Measurements from ENCODE around the gene TNFRSF25. TPM values are rescaled to one million over a fixed set of nuclear protein-coding genes. Genes with fewer than 3 reads are reported as not detected.
A peak's percentile ranks its signal among the peaks of the same experiment; 100 is the strongest.

The TNFRSF25 gene
- total and polyA plus RNA-seq, 2 experiments from 2014 or later, result 3.1 to 5.6 TPM

GRCh38 chr1:6504887-6505286 lies 38.9 kb upstream of the TNFRSF25 start:
- Histone ChIP-seq H3K27ac (no peak overlapping the region), H3K4me3 (no peak overlapping the region), H3K36me3 (ENCODE audit: low read depth) (no peaks in the 10 kb centered on the region), H3K4me1 (ENCODE audit: insufficient read depth) (no peaks in the 10 kb centered on the region), H3F3A (ENCODE audit: insufficient read depth) (no peaks in the 10 kb centered on the region), H3K27me3 (replicated peaks; ENCODE audit: insufficient read depth) (no peaks in the 10 kb centered on the region), H2AFZ (no peak overlapping the region), H3K4me2 (ENCODE audit: unreplicated experiment) (no peak overlapping the region), H3K9me3 (ENCODE audit: low read depth) (no peaks in the 10 kb centered on the region), H3K79me2 (ENCODE audit: insufficient read depth) (no peaks in the 10 kb centered on the region), H3K9me2 (ENCODE audit: insufficient read depth) (no peaks in the 10 kb centered on the region), H4K20me1 (ENCODE audit: insufficient read depth) (no peaks in the 10 kb centered on the region), H3K9ac (no peak overlapping the region)
- in situ Hi-C loops (cut with MboI), result no loop called here
- TF ChIP-seq EZH2phosphoT487 (IDR thresholded peaks at IDR 0.05; ENCODE audit: insufficient read depth, low read depth), result no peak
- no peak for TF ChIP-seq EZH2 (IDR thresholded peaks at IDR 0.05; ENCODE audit: insufficient read depth, poor library complexity, severe bottlenecking)
- 84 to 89% methylated on average over 12 to 15 of the region's 15 CpGs for WGBS, 2 experiments (ENCODE audit: low coverage in 1 of 2, low lambda C conversion rate in 2 of 2, missing lambda C conversion rate in 2 of 2)
- DNase-seq, result no peak

- no peaks in the 10 kb centered on the region for H3F3A ChIP-seq (ENCODE audit: insufficient read depth)
- H3K79me2 ChIP-seq (ENCODE audit: insufficient read depth), result no peaks in the 10 kb centered on the region
- H3K9me2 ChIP-seq (ENCODE audit: insufficient read depth), result no peaks in the 10 kb centered on the region
- no peak for TF ChIP-seq EZH2 (IDR thresholded peaks at IDR 0.05; ENCODE audit: insufficient read depth, poor library complexity, severe bottlenecking)
- no peak for TF ChIP-seq EZH2phosphoT487 (IDR thresholded peaks at IDR 0.05; ENCODE audit: insufficient read depth, low read depth)
- WGBS, 2 experiments (ENCODE audit: low coverage in 1 of 2, low lambda C conversion rate in 2 of 2, missing lambda C conversion rate in 2 of 2), result 75 to 79% methylated on average over 12 to 20 of the region's 20 CpGs
- no peaks in the 10 kb centered on the region for H4K20me1 ChIP-seq (ENCODE audit: insufficient read depth)
- H3K27me3 ChIP-seq (replicated peaks; ENCODE audit: insufficient read depth), result no peaks in the 10 kb centered on the region
- H3K4me1 ChIP-seq (ENCODE audit: insufficient read depth), result no peaks in the 10 kb centered on the region
- H3K9ac ChIP-seq, result no peak overlapping the region
- no peaks in the 10 kb centered on the region for H3K9me3 ChIP-seq (ENCODE audit: low read depth)
- in situ Hi-C loops (cut with MboI), result no loop called here
- H3K36me3 ChIP-seq (ENCODE audit: low read depth), result no peaks in the 10 kb centered on the region
- H2AFZ ChIP-seq, result no peak overlapping the region
- no peak overlapping the region for H3K4me3 ChIP-seq
- H3K4me2 ChIP-seq (ENCODE audit: unreplicated experiment), result no peak overlapping the region
- DNase-seq, result no peak
- H3K27ac ChIP-seq, result no peak overlapping the region
Measured at GRCh38 chr1:6503884-6504602, 38.1 kb upstream of the TNFRSF25 start.

GRCh38 chr1:6502000-6502891 lies 36.3 kb upstream of the TNFRSF25 start:
- Histone ChIP-seq H3K9me2 (ENCODE audit: insufficient read depth) (no peaks in the 10 kb centered on the region), H4K20me1 (ENCODE audit: insufficient read depth) (no peaks in the 10 kb centered on the region), H3K4me2 (ENCODE audit: unreplicated experiment) (no peak overlapping the region), H3K9ac (no peak overlapping the region), H3K27ac (no peak overlapping the region), H3K79me2 (ENCODE audit: insufficient read depth) (no peaks in the 10 kb centered on the region), H3K27me3 (replicated peaks; ENCODE audit: insufficient read depth) (no peaks in the 10 kb centered on the region), H3K4me1 (ENCODE audit: insufficient read depth) (no peaks in the 10 kb centered on the region), H3K9me3 (ENCODE audit: low read depth) (no peaks in the 10 kb centered on the region), H3K4me3 (no peak overlapping the region), H3K36me3 (ENCODE audit: low read depth) (no peaks in the 10 kb centered on the region), H2AFZ (no peak overlapping the region), H3F3A (ENCODE audit: insufficient read depth) (no peaks in the 10 kb centered on the region)
- in situ Hi-C loops (cut with MboI), result no loop called here
- peak; percentile 32 for DNase-seq
- WGBS, 2 experiments (ENCODE audit: low coverage in 1 of 2, low lambda C conversion rate in 2 of 2, missing lambda C conversion rate in 2 of 2), result 68 to 70% methylated on average over 30 to 31 of the region's 31 CpGs
- TF ChIP-seq EZH2phosphoT487 (IDR thresholded peaks at IDR 0.05; ENCODE audit: insufficient read depth, low read depth) (no peak), EZH2 (IDR thresholded peaks at IDR 0.05; ENCODE audit: insufficient read depth, poor library complexity, severe bottlenecking) (no peak)

- no peak for DNase-seq
- Histone ChIP-seq H3K4me3 (no peak overlapping the region), H3K27ac (no peak overlapping the region), H3K36me3 (ENCODE audit: low read depth) (no peaks in the 10 kb centered on the region), H2AFZ (no peak overlapping the region), H3K79me2 (ENCODE audit: insufficient read depth) (no peaks in the 10 kb centered on the region), H3K4me2 (ENCODE audit: unreplicated experiment) (no peak overlapping the region), H3K9me3 (ENCODE audit: low read depth) (no peaks in the 10 kb centered on the region), H3K9ac (no peak overlapping the region), H3K27me3 (replicated peaks; ENCODE audit: insufficient read depth) (no peaks in the 10 kb centered on the region), H3K4me1 (ENCODE audit: insufficient read depth) (no peaks in the 10 kb centered on the region), H4K20me1 (ENCODE audit: insufficient read depth) (no peaks in the 10 kb centered on the region), H3F3A (ENCODE audit: insufficient read depth) (no peaks in the 10 kb centered on the region), H3K9me2 (ENCODE audit: insufficient read depth) (no peaks in the 10 kb centered on the region)
- TF ChIP-seq EZH2phosphoT487 (IDR thresholded peaks at IDR 0.05; ENCODE audit: insufficient read depth, low read depth), result no peak
- TF ChIP-seq EZH2 (IDR thresholded peaks at IDR 0.05; ENCODE audit: insufficient read depth, poor library complexity, severe bottlenecking), result no peak
- WGBS, 2 experiments (ENCODE audit: low coverage in 1 of 2, low lambda C conversion rate in 2 of 2, missing lambda C conversion rate in 2 of 2), result 74 to 76% methylated on average over 10 of the region's 10 CpGs
- in situ Hi-C loops (cut with MboI), result no loop called here
Measured at GRCh38 chr1:6501279-6501813, 35.4 kb upstream of the TNFRSF25 start.
